HepG2 (cell line): ENCODE data around the gene TACC3. TPM values are rescaled to one million over a fixed set of nuclear protein-coding genes. Genes with fewer than 3 reads are reported as not detected.

Experiments used
- ATAC-seq: fragments of 200-7000 bp; cut with Tn5 transposase; 3 replicates; pipeline ENCODE4 v1.9.1; 2020; ENCODE audit warnings: mild to moderate bottlenecking, moderate library complexity
- BruUV-seq: library from RNA; stranded (reverse); fragments of 400-500 nt; replicated peaks from 2 replicates; lab custom pipeline; 2021; lab: Mats Ljungman, UMichigan
- CTCF ChIA-PET: fragments of 300-600 bp; formaldehyde crosslinking; extraction: SDS; loops from one replicate; lab custom pipeline; 2021; ENCODE audit warnings: low total read pairs, inconsistent platforms, low intra/inter-chr PET ratio; lab: Yijun Ruan, JAX
- POLR2A ChIA-PET: fragments of 350-600 bp; sonication (Branson Sonifier 250); formaldehyde crosslinking; loops from one replicate; lab custom pipeline; 2020; ENCODE audit warnings: antibody characterized with exemption, inconsistent platforms; lab: Yijun Ruan, JAX
- DNase-seq: peaks from one replicate; pipeline ENCODE4 v3.0.0-alpha.2; 2015; ENCODE audit warnings: low spot score
- FAIRE-seq: peaks from 3 replicates; lab custom pipeline; 2011; peaks lifted over from hg19 to GRCh38; lab: Jason Lieb, UNC
- H2AFZ ChIP-seq: one replicate; pipeline ENCODE4 v1.6.1; 2011; ENCODE audit warnings: low read length, inconsistent platforms
- H3K27ac ChIP-seq: fragments of 300-600 bp; 3 replicates; pipeline ENCODE4 v1.8.0; 2011; ENCODE audit warnings: mixed run types, mild to moderate bottlenecking, mixed read lengths, low read length, inconsistent platforms; ENCODE audit not compliant: insufficient read depth; ENCODE audit errors: extremely low read length
- H3K27me3 ChIP-seq, 2 experiments: fragments of 200-600 bp in 1 of 2; 2 replicates in 1 of 2; 3 replicates in 1 of 2; pipeline versions ENCODE4 v1.6.0 to v1.8.0; 2011; ENCODE audit warnings: low read length in 2 of 2, mild to moderate bottlenecking in 2 of 2, moderate library complexity in 2 of 2, inconsistent platforms in 1 of 2; ENCODE audit not compliant: insufficient read depth in 2 of 2, control insufficient read depth in 1 of 2
- H3K36me3 ChIP-seq, 2 experiments: fragments of 200-600 bp in 1 of 2; replicated peaks in 1 of 2; 2 replicates in 1 of 2; 3 replicates in 1 of 2; pipeline versions ENCODE4 v1.5.1 to v1.8.0; 2011; ENCODE audit warnings: low read length in 2 of 2, inconsistent platforms in 1 of 2; ENCODE audit not compliant: insufficient read depth in 2 of 2, control insufficient read depth in 1 of 2
- H3K4me1 ChIP-seq: 2 replicates; pipeline ENCODE4 v1.5.1; 2012; ENCODE audit warnings: low read length, inconsistent platforms; ENCODE audit not compliant: insufficient read depth
- H3K4me2 ChIP-seq: 2 replicates; pipeline ENCODE4 v1.6.0; 2011; ENCODE audit warnings: low read depth, low read length, inconsistent platforms
- H3K4me3 ChIP-seq, 3 experiments: fragments of 200-600 bp in 1 of 3; sonication (generic), shearing (Covaris generic) in 1 of 3; replicated peaks in 1 of 3; 2 replicates each; pipeline ENCODE4 v1.5.1; 2011 to 2016; ENCODE audit warnings: low read length in 3 of 3, inconsistent platforms in 2 of 3, low read depth in 2 of 3, mild to moderate bottlenecking in 2 of 3, control low read depth in 1 of 3, mixed read lengths in 1 of 3; ENCODE audit not compliant: insufficient read depth in 1 of 3
- H3K79me2 ChIP-seq: one replicate; pipeline ENCODE4 v1.6.1; 2011; ENCODE audit warnings: low read length, inconsistent platforms; ENCODE audit not compliant: insufficient read depth
- H3K9ac ChIP-seq: 2 replicates; pipeline ENCODE4 v1.6.0; 2011; ENCODE audit warnings: mild to moderate bottlenecking, low read depth, low read length, inconsistent platforms; ENCODE audit not compliant: insufficient read depth
- H3K9me3 ChIP-seq: 2 replicates; pipeline ENCODE4 v1.5.1; 2012; ENCODE audit warnings: mild to moderate bottlenecking, low read length
- H4K20me1 ChIP-seq: 2 replicates; pipeline ENCODE4 v1.6.0; 2011; ENCODE audit warnings: inconsistent platforms, mild to moderate bottlenecking, low read length, moderate library complexity; ENCODE audit not compliant: insufficient read depth
- ASH2L ChIP-seq: fragments of 300-600, 200-600 bp; sonication (generic); IDR thresholded peaks from 2 replicates; pipeline ENCODE4 v1.7.0; 2017; ENCODE audit warnings: low read depth, mild to moderate bottlenecking, moderate library complexity, mixed read lengths, low read length; ENCODE audit not compliant: insufficient read length
- ATRX ChIP-seq: sonication (generic); formaldehyde crosslinking; IDR thresholded peaks from 2 replicates; pipeline ENCODE4 v1.4.0; 2020; ENCODE audit warnings: missing genetic modification reagents, borderline replicate concordance
- ELF4 ChIP-seq: sonication (generic); formaldehyde crosslinking; IDR thresholded peaks from 2 replicates; pipeline ENCODE4 v1.5.0; 2020; ENCODE audit warnings: missing genetic modification reagents, mild to moderate bottlenecking, moderate library complexity, borderline replicate concordance
- GMEB1 ChIP-seq: sonication (generic); formaldehyde crosslinking; IDR thresholded peaks from 2 replicates; pipeline ENCODE4 v1.5.1; 2020; ENCODE audit warnings: missing genetic modification reagents, mild to moderate bottlenecking, borderline replicate concordance
- HIC2 ChIP-seq: sonication (generic); formaldehyde crosslinking; IDR thresholded peaks from 2 replicates; pipeline ENCODE4 v1.9.0; 2022; ENCODE audit warnings: low read depth, missing genetic modification reagents
- NPAS2 ChIP-seq: sonication (generic); formaldehyde crosslinking; IDR thresholded peaks from 2 replicates; pipeline ENCODE4 v1.8.0; 2022; ENCODE audit warnings: mild to moderate bottlenecking, missing genetic modification reagents, borderline replicate concordance
- RAD21 ChIP-seq: fragments of 450-650 bp; formaldehyde crosslinking; IDR thresholded peaks from 2 replicates; pipeline ENCODE4 v1.5.0; 2020; ENCODE audit warnings: mild to moderate bottlenecking
- ZIK1 ChIP-seq: sonication (generic); formaldehyde crosslinking; IDR thresholded peaks from 2 replicates; pipeline ENCODE4 v1.5.0; 2020; ENCODE audit warnings: mild to moderate bottlenecking, low read depth, missing genetic modification reagents, borderline replicate concordance
- ZNF121 ChIP-seq: sonication (generic); formaldehyde crosslinking; IDR thresholded peaks from 2 replicates; pipeline ENCODE4 v1.5.0; 2020; ENCODE audit warnings: mild to moderate bottlenecking, missing genetic modification reagents
- ZNF512 ChIP-seq: sonication (generic); formaldehyde crosslinking; IDR thresholded peaks from 2 replicates; pipeline ENCODE4 v1.4.0; 2020; ENCODE audit warnings: mild to moderate bottlenecking, missing genetic modification reagents
- ZNF674 ChIP-seq: sonication (generic); formaldehyde crosslinking; IDR thresholded peaks from 2 replicates; pipeline ENCODE4 v1.5.0; 2020; ENCODE audit warnings: low read depth, mild to moderate bottlenecking, missing genetic modification reagents
- ZNF777 ChIP-seq: sonication (generic); formaldehyde crosslinking; IDR thresholded peaks from 2 replicates; pipeline ENCODE4 v1.4.0; 2020; ENCODE audit warnings: missing genetic modification reagents
- ZNF800 ChIP-seq: sonication (generic); formaldehyde crosslinking; IDR thresholded peaks from 2 replicates; pipeline ENCODE4 v1.4.0; 2020; ENCODE audit warnings: missing genetic modification reagents
- WGBS: methylation state at CpG from one replicate; pipeline ENCODE4 v1.1.6; 2017; ENCODE audit warnings: low lambda C conversion rate; 5-methylcytosine and 5-hydroxymethylcytosine counted together
- in situ Hi-C: cut with HindIII; loops from 2 replicates; pipeline ENCODE4 v1.10.0; 2017; ENCODE audit warnings: low pct_unique_long_range_greater_than_20kb; ENCODE audit not compliant: extremely low pct_ligation_motif_present
- intact Hi-C: fragments of 100-400 bp; cut with micrococcal nuclease; formaldehyde crosslinking; loops from one replicate; pipeline ENCODE4 v1.10.0; 2022; ENCODE audit not compliant: unreplicated experiment
- polyA plus RNA-seq, 8 experiments: library from polyadenylated mRNA; depleted of rRNA in 3 of 8; stranded (reverse) in 7 of 8; unstranded in 1 of 8; fragments of >200 nt; fragmentation: Illumina TruSeq in 4 of 8; extraction: Trizol in 4 of 8; gene quantifications; 2 replicates each; pipeline versions ENCODE4 v1.2.1 to v1.2.3, GENCODE V29; 2011 to 2016; ENCODE audit warnings: low read depth in 4 of 8, missing spikeins in 1 of 8, mixed read lengths in 1 of 8; ENCODE audit not compliant: insufficient read depth in 1 of 8
- total RNA-seq, 5 experiments: library from RNA; depleted of rRNA; stranded (reverse); fragments of >200 nt; fragmentation: Illumina TruSeq; extraction: Trizol; gene quantifications; 2 replicates each; pipeline ENCODE4 v1.2.3, GENCODE V29; 2016; ENCODE audit warnings: low read depth in 1 of 5

Gene TACC3
- total and polyA plus RNA-seq, 2 of the 13 experiments (the other 11 are each of a cell fraction or from before 2014, with no cell fraction given): 20.3 to 21.2 TPM

- in situ Hi-C loops: no loop called here
- H3K79me2 ChIP-seq: peaks cover 51% of the 10 kb centered on the region
- no peak for FAIRE-seq
- intact Hi-C loops: no loop called here
- POLR2A ChIA-PET: interaction anchor here (1.3 kb wide), 2 partner anchors 13 to 20 kb away, joined by 4 to 8 read pairs; no protein-coding TSS in a partner anchor
- peaks cover 51% of the 10 kb centered on the region for H3K4me1 ChIP-seq
- DNase-seq: no peak
- H3K36me3 ChIP-seq: no peaks in the 10 kb centered on the region; a peak in 1 of 5 replicates
- peak overlapping the region; percentile 63 to 95 (median 91); a peak in 5 of 6 replicates for H3K4me3 ChIP-seq
- H3K9me3 ChIP-seq: no peaks in the 10 kb centered on the region
- H3K27ac ChIP-seq: peak overlapping the region; percentile 99
- CTCF ChIA-PET: no interaction called here
- 21% methylated on average over 20 of the region's 35 CpGs for WGBS
- no peak overlapping the region for H2AFZ ChIP-seq
- H4K20me1 ChIP-seq: peaks cover 6% of the 10 kb centered on the region; the same call in 1 of the 2 replicates
- H3K27me3 ChIP-seq: no peaks in the 10 kb centered on the region
- H3K4me2 ChIP-seq: peak overlapping the region; percentile 99
- peak overlapping the region; percentile 98 for H3K9ac ChIP-seq
- peak; percentile 38 for ATAC-seq
- TSS peak; percentile 73 for BruUV-seq
- TF ChIP-seq ASH2L (peak; percentile 11), ZNF777 (peak; percentile 0; the same call in 1 of the 2 replicates), ZNF800 (CRISPR knock-in tag) (no peak), ZNF674 (CRISPR knock-in tag) (0 out of 2 replicates have a peak, but pooled peaks have one; percentile 14), ELF4 (0 out of 2 replicates have a peak, but pooled peaks have one; percentile 29), RAD21 (CRISPR knock-in tag) (no peak), NPAS2 (no peak), HIC2 (CRISPR knock-in tag) (no peak), GMEB1 (no peak), ZIK1 (CRISPR knock-in tag) (no peak), ZNF512 (no peak), ZNF121 (CRISPR knock-in tag) (no peak), ATRX (CRISPR knock-in tag) (no peak)
Measured at GRCh38 chr4:1713003-1713851, 8.1 kb upstream of the TACC3 start.
